Right atrium auricular region (tissue), 2 donors: ENCODE data around the gene BCO2. TPM values are rescaled to one million over a fixed set of nuclear protein-coding genes. Genes with fewer than 3 reads are reported as not detected.

Experiments used
- DNase-seq: peaks from one replicate; pipeline ENCODE4 v3.0.0-alpha.2; 2019; ENCODE audit warnings: low spot score
- H3K27ac ChIP-seq, 2 donors: fragments of 200-600 bp; sonication (generic); 1 replicate in 1 of 2; 2 replicates in 1 of 2; pipeline ENCODE4 v1.5.1; 2016 to 2019
- H3K27me3 ChIP-seq, 2 donors: fragments of 200-600 bp; sonication (generic); one replicate each; pipeline versions ENCODE4 v1.5.1 to v1.6.0; 2017 to 2019
- H3K36me3 ChIP-seq: fragments of 200-600 bp; sonication (generic); one replicate; pipeline ENCODE4 v1.5.1; 2016
- H3K4me1 ChIP-seq, 2 donors: fragments of 200-600 bp; sonication (generic); one replicate each; pipeline versions ENCODE4 v1.5.1 to v1.6.0; 2017 to 2019
- H3K4me3 ChIP-seq, 2 donors: fragments of 200-600 bp; sonication (generic); 1 replicate in 1 of 2; 2 replicates in 1 of 2; pipeline ENCODE4 v1.5.1; 2017 to 2019; ENCODE audit warnings: mild to moderate bottlenecking in 1 of 2, moderate library complexity in 1 of 2
- H3K9me3 ChIP-seq, 2 donors: fragments of 200-600 bp; sonication (generic); one replicate each; pipeline ENCODE4 v1.5.1; 2019
- total RNA-seq, 2 donors: library from RNA; depleted of rRNA; stranded (reverse); fragments of >200 nt; gene quantifications; one replicate each; pipeline ENCODE4 v1.1.0, GENCODE V29; 2016
- TF ChIP-seq, protein P1 (sequence below), 2 donors: fragments of 200-600 bp; sonication (generic); IDR thresholded peaks; one replicate each; pipeline ENCODE4 v1.5.1; 2019; ENCODE audit warnings: antibody characterized with exemption in 2 of 2

Gene BCO2
- total RNA-seq, 2 donors from 2014 or later, result 40.6 to 44.7 TPM

DNA sequence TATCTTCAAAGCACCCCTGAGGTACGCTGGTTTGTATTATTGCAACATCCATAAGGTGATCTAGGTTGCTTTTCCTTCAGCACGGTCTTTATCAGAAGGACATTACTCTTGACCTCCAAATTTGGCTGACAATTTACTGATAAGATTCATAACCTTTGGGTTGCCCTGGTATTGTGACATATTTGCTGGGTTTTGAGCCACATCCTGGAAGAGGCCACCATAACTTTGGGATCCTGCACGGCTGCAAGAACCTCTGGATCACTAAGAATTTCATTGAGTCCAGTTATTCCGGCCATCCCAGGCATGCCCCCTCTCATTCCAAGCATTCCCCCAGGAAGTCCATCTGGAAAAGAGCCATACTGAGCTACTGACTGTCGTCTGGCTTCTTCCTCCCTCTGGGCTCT lies 91.9 kb downstream of the BCO2 start:
- Histone ChIP-seq H3K9me3 (no peaks in the 10 kb centered on the region), H3K4me3 (no peak overlapping the region), H3K4me1 (no peaks in the 10 kb centered on the region), H3K36me3 (no peaks in the 10 kb centered on the region), H3K27me3 (no peaks in the 10 kb centered on the region), H3K27ac (no peak overlapping the region)
- TF ChIP-seq, protein P1, sequence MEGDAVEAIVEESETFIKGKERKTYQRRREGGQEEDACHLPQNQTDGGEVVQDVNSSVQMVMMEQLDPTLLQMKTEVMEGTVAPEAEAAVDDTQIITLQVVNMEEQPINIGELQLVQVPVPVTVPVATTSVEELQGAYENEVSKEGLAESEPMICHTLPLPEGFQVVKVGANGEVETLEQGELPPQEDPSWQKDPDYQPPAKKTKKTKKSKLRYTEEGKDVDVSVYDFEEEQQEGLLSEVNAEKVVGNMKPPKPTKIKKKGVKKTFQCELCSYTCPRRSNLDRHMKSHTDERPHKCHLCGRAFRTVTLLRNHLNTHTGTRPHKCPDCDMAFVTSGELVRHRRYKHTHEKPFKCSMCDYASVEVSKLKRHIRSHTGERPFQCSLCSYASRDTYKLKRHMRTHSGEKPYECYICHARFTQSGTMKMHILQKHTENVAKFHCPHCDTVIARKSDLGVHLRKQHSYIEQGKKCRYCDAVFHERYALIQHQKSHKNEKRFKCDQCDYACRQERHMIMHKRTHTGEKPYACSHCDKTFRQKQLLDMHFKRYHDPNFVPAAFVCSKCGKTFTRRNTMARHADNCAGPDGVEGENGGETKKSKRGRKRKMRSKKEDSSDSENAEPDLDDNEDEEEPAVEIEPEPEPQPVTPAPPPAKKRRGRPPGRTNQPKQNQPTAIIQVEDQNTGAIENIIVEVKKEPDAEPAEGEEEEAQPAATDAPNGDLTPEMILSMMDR (IDR thresholded peaks at IDR 0.05), result no peak
- DNase-seq, result no peak

- Histone ChIP-seq H3K4me3 (no peak overlapping the region), H3K27me3 (no peaks in the 10 kb centered on the region), H3K4me1 (no peaks in the 10 kb centered on the region), H3K9me3 (no peaks in the 10 kb centered on the region), H3K27ac (no peak overlapping the region), H3K36me3 (no peaks in the 10 kb centered on the region)
- no peak for DNase-seq
- TF ChIP-seq, protein P1 (IDR thresholded peaks at IDR 0.05), result no peak
These were observed 93.1 kb downstream of the BCO2 start for GRCh38 chr11:112268406-112268805.

Other genes starting within 250 kb of the BCO2 start
- gene DIXDC1, start 238.2 kb upstream of the BCO2 start, total RNA-seq, result 10 to 100 TPM; 25.7 to 50.9 TPM
- gene DLAT, start 150.1 kb upstream of the BCO2 start, total RNA-seq, result 10 to 100 TPM; 58.5 to 98.1 TPM
- 1 to 10 TPM; 1.2 to 1.7 TPM for gene PIH1D2, start 101.5 kb upstream of the BCO2 start, total RNA-seq
- 1 to 10 TPM; 4.4 to 7.0 TPM for gene NKAPD1, start 101.2 kb upstream of the BCO2 start, total RNA-seq
- gene TIMM8B, start 88.8 kb upstream of the BCO2 start, total RNA-seq, result 10 to 100 TPM; 54.3 to 61.4 TPM
- gene SDHD, start 88.6 kb upstream of the BCO2 start, total RNA-seq, result 100 to 1,000 TPM; 113 to 166 TPM
- gene IL18, start 11.4 kb upstream of the BCO2 start, total RNA-seq, result 10 to 100 TPM; 11.1 to 17.0 TPM
- not detected for gene TEX12, start 8.1 kb upstream of the BCO2 start, total RNA-seq
- 10 to 100 TPM; 18.1 to 19.5 TPM for gene PTS, start 50.9 kb downstream of the BCO2 start, total RNA-seq
- gene PLET1, start 85.3 kb downstream of the BCO2 start, total RNA-seq, result not detected